ENCODE data around the gene AGO1. TPM values are rescaled to one million over a fixed set of nuclear protein-coding genes. Genes with fewer than 3 reads are reported as not detected.
A peak's percentile ranks its signal among the peaks of the same experiment; 100 is the strongest.

Gene AGO1
- total RNA-seq, result 10 to 100 TPM; 10.2 to 18.7 (median 13.2) TPM
- polyA plus RNA-seq, result 1 to 10 TPM; 2.7 to 3.3 TPM

GRCh38 chr1:35882945-35883634 lies at the start of gene AGO1:
Gene AGO1, plus strand, starts transcription at chr1:35883209. Its CDS starts 213 bp downstream, at chr1:35883422.
- H3K4me3 ChIP-seq, result peak within 1 kb of the TSS; percentile 55 to 100 (median 98)
- peak; percentile 97 to 99 (median 98) for TF ChIP-seq CTCF (IDR thresholded peaks at IDR 0.05)
- peak within 1 kb of the TSS; percentile 45 to 73 (median 68) for H3K27ac ChIP-seq
- H3K27me3 ChIP-seq, result no peaks in the 10 kb centered on the region
- intact Hi-C loops (cut with DNase I), result no loop called here
- FAIRE-seq, result no peak
- DNase-seq, result peak; percentile 92 to 99 (median 96)
- H3K9me3 ChIP-seq, result no peaks in the 10 kb centered on the region
- ATAC-seq, result peak; percentile 97 to 99 (median 98)
- H3K36me3 ChIP-seq, result no peaks in the 10 kb centered on the region
- 1 to 2% methylated on average over 47 to 58 of the region's 58 CpGs for WGBS, 2 donors
- H3K4me1 ChIP-seq, result peaks cover 6 to 8% (median 7%) of the 10 kb centered on the region in 3 donors

DNA sequence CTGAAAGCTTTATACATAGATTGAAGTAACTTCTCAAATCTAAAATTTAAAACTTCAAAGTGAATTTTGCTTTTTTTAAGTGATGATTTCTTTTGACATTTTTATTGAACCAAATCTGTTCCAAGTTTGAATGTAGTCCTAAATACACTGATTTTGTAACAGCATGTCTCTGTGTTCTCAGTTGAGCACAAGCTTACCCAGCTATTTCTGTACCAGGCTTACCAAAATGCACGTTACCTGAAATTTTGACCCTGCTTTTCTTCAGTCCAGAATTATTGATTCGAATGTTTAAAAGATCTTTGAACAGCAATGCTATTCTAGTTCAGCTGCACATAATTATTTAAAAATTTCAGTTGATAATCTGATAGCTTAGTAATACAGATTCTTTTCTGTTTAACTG lies 49.6 kb upstream of the AGO1 start:
- Histone ChIP-seq H3K27ac (no peak overlapping the region), H3K4me3 (no peak overlapping the region), H3K36me3 (peaks cover 0 to 46% (median 3%) of the 10 kb centered on the region in 3 donors), H3K27me3 (no peaks in the 10 kb centered on the region), H3K4me1 (no peaks in the 10 kb centered on the region), H3K9me3 (no peaks in the 10 kb centered on the region)
- intact Hi-C loops (cut with DNase I), result no loop called here
- FAIRE-seq, result no peak
- ATAC-seq, result no peak
- no peak for TF ChIP-seq CTCF (IDR thresholded peaks at IDR 0.05)
- WGBS, 2 donors, result 92 to 95% methylated on average over 2 of the region's 2 CpGs
- DNase-seq, result no peak

DNA sequence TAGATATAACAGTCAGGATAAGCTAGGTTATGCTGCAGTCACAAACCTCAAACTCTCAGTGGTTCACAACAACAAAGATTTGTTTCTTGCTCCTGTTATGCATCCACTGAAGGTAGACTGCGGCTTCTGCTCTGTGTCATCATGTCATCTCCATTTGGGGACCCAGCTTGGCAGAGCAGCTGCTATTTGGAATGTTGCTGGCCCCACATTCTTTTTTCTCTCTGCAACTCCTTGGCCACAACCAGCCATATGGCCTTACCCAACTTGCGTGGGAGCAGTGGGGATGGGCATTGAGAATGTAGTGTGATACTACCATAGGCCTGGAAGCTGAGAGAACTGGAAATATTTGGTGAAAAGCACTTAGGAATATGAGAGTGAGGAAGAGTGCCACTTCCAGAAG lies 48.8 kb upstream of the AGO1 start:
- FAIRE-seq, result no peak
- 95 to 100% methylated on average over 2 of the region's 2 CpGs for WGBS, 2 donors

DNA sequence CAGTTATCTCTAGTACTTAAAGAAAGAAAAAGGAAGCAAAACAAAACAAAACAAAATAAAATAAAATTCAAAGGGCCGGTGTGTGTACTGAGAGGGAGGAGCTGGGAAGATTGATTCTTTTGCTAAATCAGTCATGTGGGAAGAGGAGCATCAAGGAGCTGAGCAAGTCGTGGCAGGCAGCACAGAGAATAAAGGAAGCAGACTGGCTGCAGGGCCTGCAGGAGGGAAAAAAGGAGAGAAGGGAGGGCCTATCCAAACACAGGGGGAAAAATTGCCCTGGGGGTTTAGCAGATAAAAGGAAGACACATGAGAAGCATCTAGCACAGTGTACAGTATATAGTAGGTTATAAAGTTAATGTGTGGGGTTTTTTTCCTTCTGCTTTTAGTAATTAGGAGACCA lies 47.6 kb upstream of the AGO1 start:
- Histone ChIP-seq H3K4me1 (no peaks in the 10 kb centered on the region), H3K9me3 (no peaks in the 10 kb centered on the region), H3K27ac (no peak overlapping the region), H3K27me3 (no peaks in the 10 kb centered on the region), H3K36me3 (peaks cover 0 to 40% (median 3%) of the 10 kb centered on the region in 3 donors), H3K4me3 (no peak overlapping the region)
- 74 to 82% methylated on average over 2 of the region's 2 CpGs for WGBS, 2 donors
- intact Hi-C loops (cut with DNase I), result no loop called here
- ATAC-seq (no peak), DNase-seq (no peak), FAIRE-seq (no peak)
- no peak for TF ChIP-seq CTCF (IDR thresholded peaks at IDR 0.05)

More for the DNA sequence above, 48.8 kb upstream of the AGO1 start:
- intact Hi-C loops (cut with DNase I), result no loop called here
- Histone ChIP-seq H3K4me3 (no peak overlapping the region), H3K9me3 (no peaks in the 10 kb centered on the region), H3K36me3 (peaks cover 0 to 42% (median 3%) of the 10 kb centered on the region in 3 donors), H3K27ac (no peak overlapping the region), H3K4me1 (no peaks in the 10 kb centered on the region), H3K27me3 (no peaks in the 10 kb centered on the region)
- DNase-seq, result no peak
- ATAC-seq, result no peak
- no peak for TF ChIP-seq CTCF (IDR thresholded peaks at IDR 0.05)

DNA sequence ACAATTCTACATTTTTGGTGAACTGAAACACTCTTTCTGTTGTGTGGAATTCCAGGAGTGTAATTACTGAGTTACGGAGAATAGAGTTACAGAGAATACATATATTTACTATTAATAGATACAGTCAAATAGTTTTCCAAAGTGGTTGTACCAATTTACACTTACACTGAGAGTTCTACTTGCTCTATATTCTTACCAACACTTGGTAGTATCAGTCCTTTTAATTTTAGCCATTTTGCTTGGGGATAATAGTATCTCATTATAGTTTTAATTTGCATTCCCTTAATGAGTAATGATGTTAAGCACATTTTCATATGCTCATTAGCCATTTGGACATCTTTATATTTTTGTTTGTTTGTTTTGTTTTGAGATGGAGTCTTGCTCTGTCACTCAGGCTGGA lies 46.3 kb upstream of the AGO1 start:
- Histone ChIP-seq H3K36me3 (peaks cover 0 to 41% (median 8%) of the 10 kb centered on the region in 3 donors), H3K4me3 (no peak overlapping the region), H3K9me3 (no peaks in the 10 kb centered on the region), H3K27ac (no peak overlapping the region), H3K4me1 (no peaks in the 10 kb centered on the region), H3K27me3 (no peaks in the 10 kb centered on the region)
- 96 to 98% methylated on average over 1 of the region's 1 CpG for WGBS, 2 donors
- no peak for DNase-seq
- FAIRE-seq, result no peak
- intact Hi-C loops (cut with DNase I), result no loop called here
- no peak for TF ChIP-seq CTCF (IDR thresholded peaks at IDR 0.05)
- no peak for ATAC-seq
